HCT116 (cell line): ENCODE results near the gene HEATR3.

Source experiments
- EZH2 ChIP-seq: fragments of 200-600 bp; sonication (generic); IDR thresholded peaks from 2 replicates; pipeline ENCODE4 v1.6.1; 2017; ENCODE audit warnings: antibody characterized with exemption, mixed run types
- POLR2A ChIP-seq: IDR thresholded peaks from 2 replicates; pipeline ENCODE4 v1.7.0; 2011; ENCODE audit warnings: borderline replicate concordance; ENCODE audit not compliant: insufficient read depth, insufficient read length; ENCODE audit errors: extremely low read depth

DNA sequence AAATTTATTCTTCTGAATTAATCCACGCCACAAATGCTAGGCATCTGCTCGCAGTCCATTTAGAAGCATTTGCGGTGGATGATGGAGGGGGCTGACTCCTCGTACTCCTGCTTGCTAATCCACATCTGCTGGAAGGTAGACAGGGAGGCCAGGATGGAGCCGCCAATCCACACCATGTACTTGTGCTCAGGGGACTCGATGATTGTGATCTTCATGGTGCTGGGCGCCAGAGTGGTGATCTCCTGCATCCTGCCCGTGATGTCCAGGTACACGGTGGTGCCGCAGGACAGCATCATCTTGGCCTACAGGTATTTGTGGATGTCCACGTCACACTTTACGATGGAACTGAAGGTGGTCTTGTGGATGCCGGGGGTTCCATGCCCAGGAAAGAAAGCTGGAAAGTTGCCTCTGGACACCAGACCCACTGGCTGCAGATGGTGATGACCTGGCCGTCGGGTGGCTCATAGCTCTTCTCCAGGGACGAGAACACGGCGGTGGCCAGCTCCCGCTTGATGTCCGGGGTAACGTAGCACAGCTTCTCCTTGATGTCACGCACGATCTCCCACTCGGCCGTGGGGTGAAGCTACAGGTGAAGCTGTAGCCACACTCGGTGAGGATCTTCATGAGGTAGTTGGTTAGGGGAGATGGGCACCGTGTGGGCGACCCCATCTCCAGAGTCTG, 7.5 kb upstream of the HEATR3 start:
- no peak for TF ChIP-seq POLR2A
- no peak for TF ChIP-seq EZH2
